ENCODE data around the gene KRTAP10-3.

- TF ChIP-seq CTCF (IDR thresholded peaks at IDR 0.05; ENCODE audit: insufficient read depth, low read depth, low read length) (no peak), EZH2 (IDR thresholded peaks at IDR 0.05; ENCODE audit: insufficient read depth, low read length) (no peak)
Measured at GRCh38 chr21:44515359-44516165, 43.0 kb downstream of the KRTAP10-3 start.

All from astrocyte (in vitro differentiated cells and primary cell).